Cardiac fibroblast (primary cell): ENCODE data around the gene ZNF19.

Source experiments
- DNase-seq, 2 donors: peaks; one replicate each; pipeline versions ENCODE4 v3.0.0 to v3.0.0-alpha.2; 2010; ENCODE audit warnings: low read depth in 2 of 2
- H3K4me3 ChIP-seq, 2 donors: replicated peaks in 1 of 2; 1 replicate in 1 of 2; 2 replicates in 1 of 2; pipeline ENCODE4 v1.5.1; 2011; ENCODE audit warnings: low read depth in 2 of 2, low read length in 2 of 2, mild to moderate bottlenecking in 2 of 2, moderate library complexity in 1 of 2
- TF ChIP-seq, protein P1 (sequence below): IDR thresholded peaks from one replicate; pipeline ENCODE4 v1.5.1; 2011; ENCODE audit warnings: low read depth, mild to moderate bottlenecking, low read length, inconsistent platforms

The ZNF19 gene

GRCh38 chr16:71492786-71493185, 3.7 kb upstream of the ZNF19 start:
- TF ChIP-seq, protein P1, sequence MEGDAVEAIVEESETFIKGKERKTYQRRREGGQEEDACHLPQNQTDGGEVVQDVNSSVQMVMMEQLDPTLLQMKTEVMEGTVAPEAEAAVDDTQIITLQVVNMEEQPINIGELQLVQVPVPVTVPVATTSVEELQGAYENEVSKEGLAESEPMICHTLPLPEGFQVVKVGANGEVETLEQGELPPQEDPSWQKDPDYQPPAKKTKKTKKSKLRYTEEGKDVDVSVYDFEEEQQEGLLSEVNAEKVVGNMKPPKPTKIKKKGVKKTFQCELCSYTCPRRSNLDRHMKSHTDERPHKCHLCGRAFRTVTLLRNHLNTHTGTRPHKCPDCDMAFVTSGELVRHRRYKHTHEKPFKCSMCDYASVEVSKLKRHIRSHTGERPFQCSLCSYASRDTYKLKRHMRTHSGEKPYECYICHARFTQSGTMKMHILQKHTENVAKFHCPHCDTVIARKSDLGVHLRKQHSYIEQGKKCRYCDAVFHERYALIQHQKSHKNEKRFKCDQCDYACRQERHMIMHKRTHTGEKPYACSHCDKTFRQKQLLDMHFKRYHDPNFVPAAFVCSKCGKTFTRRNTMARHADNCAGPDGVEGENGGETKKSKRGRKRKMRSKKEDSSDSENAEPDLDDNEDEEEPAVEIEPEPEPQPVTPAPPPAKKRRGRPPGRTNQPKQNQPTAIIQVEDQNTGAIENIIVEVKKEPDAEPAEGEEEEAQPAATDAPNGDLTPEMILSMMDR = no peak
- no peak for DNase-seq

GRCh38 chr16:71491054-71491453, 1.9 kb upstream of the ZNF19 start:
- no peak for DNase-seq
- TF ChIP-seq, protein P1 = no peak
- H3K4me3 ChIP-seq = no peak overlapping the region

More at GRCh38 chr16:71492786-71493185, 3.7 kb upstream of the ZNF19 start:
- H3K4me3 ChIP-seq = no peak overlapping the region

DNA sequence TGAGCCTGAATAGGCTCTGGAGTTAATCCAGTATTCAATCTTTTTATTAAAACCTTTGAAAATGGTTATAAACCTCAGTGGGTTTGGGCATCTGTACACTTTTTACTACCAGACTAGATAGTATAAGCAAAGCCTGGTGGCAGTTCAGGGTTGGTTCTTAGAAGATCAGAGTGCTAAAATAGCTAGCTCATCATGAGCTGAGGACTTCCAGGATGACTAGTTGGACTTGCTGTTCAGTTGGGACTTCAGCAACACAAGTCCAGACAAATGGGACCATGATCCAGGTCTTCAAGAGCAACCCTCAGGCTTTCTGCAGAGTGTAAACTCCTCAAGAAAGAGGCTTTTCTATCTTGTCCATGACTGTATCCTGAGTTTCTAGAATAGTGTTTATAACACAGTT, 1.2 kb upstream of the ZNF19 start:
- no peak overlapping the region for H3K4me3 ChIP-seq
- no peak for DNase-seq
- TF ChIP-seq, protein P1 = no peak

DNA sequence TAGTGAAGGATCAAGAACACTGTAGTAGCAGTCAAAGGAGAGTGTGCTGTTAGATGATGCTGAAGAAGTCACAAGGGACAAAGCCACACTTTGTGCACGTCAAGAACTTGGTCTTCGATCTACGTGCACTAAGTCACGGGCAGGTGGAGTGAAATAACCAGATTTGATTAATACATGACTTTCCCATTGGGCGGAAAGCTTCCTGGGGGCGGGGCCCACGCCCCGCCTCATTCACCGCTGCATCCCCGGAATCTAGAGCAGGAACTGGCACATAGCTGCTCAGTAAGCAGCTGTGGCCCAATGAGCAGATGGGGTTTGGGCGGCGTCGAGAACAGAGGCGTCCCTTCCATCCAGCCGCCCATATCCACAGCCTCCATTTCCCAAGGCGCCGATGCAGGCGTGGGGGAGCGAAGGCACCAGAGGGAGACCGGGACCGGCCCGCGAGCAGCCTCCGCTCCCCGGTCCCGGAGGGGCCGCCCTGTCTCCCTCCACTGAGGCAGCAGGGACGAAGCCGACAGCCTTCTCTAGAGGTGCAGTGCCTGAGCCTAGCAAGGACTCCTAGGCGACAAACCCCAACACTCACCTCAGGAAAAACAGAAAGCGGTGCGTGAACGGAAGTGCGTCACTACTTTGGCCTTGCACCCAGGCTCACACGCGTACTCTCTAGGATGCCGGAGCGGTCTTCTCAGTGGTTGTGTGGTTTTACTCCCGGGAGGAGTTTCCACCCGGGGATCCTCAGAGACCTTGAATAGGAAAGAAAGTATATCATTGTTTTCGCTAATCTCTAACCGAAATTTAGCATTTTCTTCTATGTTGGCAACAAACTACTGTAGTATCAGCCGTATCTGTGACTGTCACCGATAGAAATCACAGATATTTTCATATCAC, 4.9 kb downstream of the ZNF19 start:
- TF ChIP-seq, protein P1 = no peak
- peak; percentile 96 to 97 for DNase-seq
- peak overlapping the region; percentile 91 to 94 for H3K4me3 ChIP-seq

DNA sequence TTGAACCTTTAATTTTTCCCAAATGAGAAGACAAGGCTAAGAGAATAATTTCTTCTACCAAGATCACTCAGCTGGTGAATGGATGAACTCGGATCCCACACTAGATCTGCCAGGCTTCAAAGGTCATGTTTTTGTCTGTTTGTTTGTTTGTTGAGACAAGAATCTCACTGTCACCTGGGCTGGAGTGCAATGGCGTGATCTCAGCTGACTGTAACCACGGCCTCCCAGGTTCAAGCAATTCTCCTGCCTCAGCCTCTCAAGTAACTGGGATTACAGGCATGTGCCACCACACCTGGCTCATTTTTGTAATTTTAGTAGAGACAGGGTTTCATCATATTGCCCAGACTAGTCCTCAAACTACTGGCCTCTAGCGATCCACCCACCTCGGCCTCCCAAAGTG, 6.6 kb downstream of the ZNF19 start:
- TF ChIP-seq, protein P1 = no peak
- DNase-seq = no peak

GRCh38 chr16:71480956-71481355, 8.2 kb downstream of the ZNF19 start:
- no peak overlapping the region for H3K4me3 ChIP-seq
- TF ChIP-seq, protein P1 = no peak
- no peak for DNase-seq

More for the DNA sequence above, 6.6 kb downstream of the ZNF19 start:
- no peak overlapping the region for H3K4me3 ChIP-seq

- peak; percentile 48 to 55 for DNase-seq
- TF ChIP-seq, protein P1 = peak; percentile 61
- H3K4me3 ChIP-seq = no peak overlapping the region
Measured at GRCh38 chr16:71479420-71479819, 9.7 kb downstream of the ZNF19 start.
